BE2C (cell line): ENCODE results near the gene MLH1. TPM values are rescaled to one million over a fixed set of nuclear protein-coding genes. Genes with fewer than 3 reads are reported as not detected.
"Not testable (repeated sequence)": the region's sequence is repeated elsewhere in the genome, so short reads cannot be mapped to it uniquely, and the experiment has no call there.

Source experiments
- DNase-seq: peaks from one replicate; pipeline ENCODE4 v3.0.0-alpha.2; 2020
- H3K27me3 ChIP-seq: fragments of 250-450 bp; sonication (Bioruptor Pico); 2 replicates; pipeline ENCODE4 v1.5.1; 2020; ENCODE audit warnings: mild to moderate bottlenecking
- H3K36me3 ChIP-seq: fragments of 250-450 bp; sonication (Bioruptor Pico); 2 replicates; pipeline ENCODE4 v1.5.1; 2020; ENCODE audit warnings: mild to moderate bottlenecking
- H3K4me1 ChIP-seq: fragments of 250-450 bp; sonication (Bioruptor Pico); 2 replicates; pipeline ENCODE4 v1.5.1; 2020
- H3K4me3 ChIP-seq: 2 replicates; pipeline ENCODE4 v1.5.1; 2011; ENCODE audit warnings: low read depth, low read length
- H3K9me3 ChIP-seq: fragments of 250-450 bp; sonication (Bioruptor Pico); 2 replicates; pipeline ENCODE4 v1.5.1; 2020
- CTCF ChIP-seq: IDR thresholded peaks from 2 replicates; pipeline ENCODE4 v1.5.1; 2012; ENCODE audit warnings: mild to moderate bottlenecking, low read depth, low read length
- polyA plus RNA-seq: library from polyadenylated mRNA; unstranded; fragments of >200 nt; gene quantifications from one replicate; pipeline ENCODE4 v1.2.1, GENCODE V29; 2012; ENCODE audit warnings: low read depth, missing spikeins; ENCODE audit not compliant: insufficient read length, insufficient read depth

The MLH1 gene
- polyA plus RNA-seq, result 17.8 TPM

GRCh38 chr3:36993326-36994283, at the start of gene MLH1:
Gene MLH1 (plus strand): TSS chr3:36993518. CDS start chr3:36993548, 30 bp downstream.
- DNase-seq, result peak; percentile 87

GRCh38 chr3:36943601-36944000, 49.7 kb upstream of the MLH1 start:
- TF ChIP-seq CTCF, result no peak
- Histone ChIP-seq H3K36me3 (no peaks in the 10 kb centered on the region), H3K9me3 (no peaks in the 10 kb centered on the region), H3K4me1 (no peaks in the 10 kb centered on the region), H3K4me3 (peak overlapping the region; percentile 63), H3K27me3 (no peaks in the 10 kb centered on the region)
- DNase-seq, result no peak

More at GRCh38 chr3:36993326-36994283, at the start of gene MLH1:
- Histone ChIP-seq H3K9me3 (no peaks in the 10 kb centered on the region), H3K4me3 (peak within 1 kb of the TSS; percentile 95), H3K27me3 (no peaks in the 10 kb centered on the region), H3K4me1 (no peaks in the 10 kb centered on the region), H3K36me3 (peaks cover 4% of the 10 kb centered on the region)
- TF ChIP-seq CTCF, result no peak

GRCh38 chr3:36944012-36944640, 49.2 kb upstream of the MLH1 start:
- no peak for TF ChIP-seq CTCF
- Histone ChIP-seq H3K27me3 (no peaks in the 10 kb centered on the region), H3K4me3 (peak overlapping the region; percentile 63), H3K36me3 (no peaks in the 10 kb centered on the region), H3K9me3 (no peaks in the 10 kb centered on the region), H3K4me1 (no peaks in the 10 kb centered on the region)
- DNase-seq, result peak; percentile 51

GRCh38 chr3:36944641-36945270, 48.6 kb upstream of the MLH1 start, which contains the start of gene TRANK1:
Gene TRANK1 (minus strand): TSS chr3:36945054. CDS start chr3:36944809, 245 bp downstream.
- Histone ChIP-seq H3K36me3 (no peaks in the 10 kb centered on the region), H3K4me3 (peak within 1 kb of the TSS; percentile 63), H3K4me1 (no peaks in the 10 kb centered on the region), H3K9me3 (no peaks in the 10 kb centered on the region), H3K27me3 (no peaks in the 10 kb centered on the region)
- DNase-seq, result peak; percentile 21
- no peak for TF ChIP-seq CTCF

- Histone ChIP-seq H3K27me3 (no peaks in the 10 kb centered on the region), H3K9me3 (no peaks in the 10 kb centered on the region), H3K36me3 (no peaks in the 10 kb centered on the region), H3K4me1 (no peaks in the 10 kb centered on the region), H3K4me3 (no peak overlapping the region)
- DNase-seq, result no peak
- TF ChIP-seq CTCF, result no peak
Measured at GRCh38 chr3:36945333-36945980, 47.9 kb upstream of the MLH1 start.

- H3K4me1 ChIP-seq, H3K4me3 ChIP-seq, H3K27me3 ChIP-seq, H3K9me3 ChIP-seq, DNase-seq, H3K36me3 ChIP-seq: not testable (repeated sequence)
Measured at GRCh38 chr3:36947814-36948213, 45.5 kb upstream of the MLH1 start.
